GM21576 (cell line): Measurements from ENCODE around the gene OR2T29.
A peak's percentile ranks its signal among the peaks of the same experiment; 100 is the strongest.
"Not testable (repeated sequence)": the region's sequence is repeated elsewhere in the genome, so short reads cannot be mapped to it uniquely, and the experiment has no call there.

Source experiments
- ATAC-seq: cut with Tn5 transposase; IDR thresholded peaks from one replicate; pipeline ENCODE4 v1.9.1; 2021; ENCODE audit warnings: mild to moderate bottlenecking, moderate library complexity; ENCODE audit not compliant: unreplicated experiment

Gene OR2T29, protein sequence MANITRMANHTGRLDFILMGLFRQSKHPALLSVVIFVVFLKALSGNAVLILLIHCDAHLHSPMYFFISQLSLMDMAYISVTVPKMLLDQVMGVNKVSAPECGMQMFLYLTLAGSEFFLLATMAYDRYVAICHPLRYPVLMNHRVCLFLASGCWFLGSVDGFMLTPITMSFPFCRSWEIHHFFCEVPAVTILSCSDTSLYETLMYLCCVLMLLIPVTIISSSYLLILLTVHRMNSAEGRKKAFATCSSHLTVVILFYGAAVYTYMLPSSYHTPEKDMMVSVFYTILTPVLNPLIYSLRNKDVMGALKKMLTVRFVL

DNA sequence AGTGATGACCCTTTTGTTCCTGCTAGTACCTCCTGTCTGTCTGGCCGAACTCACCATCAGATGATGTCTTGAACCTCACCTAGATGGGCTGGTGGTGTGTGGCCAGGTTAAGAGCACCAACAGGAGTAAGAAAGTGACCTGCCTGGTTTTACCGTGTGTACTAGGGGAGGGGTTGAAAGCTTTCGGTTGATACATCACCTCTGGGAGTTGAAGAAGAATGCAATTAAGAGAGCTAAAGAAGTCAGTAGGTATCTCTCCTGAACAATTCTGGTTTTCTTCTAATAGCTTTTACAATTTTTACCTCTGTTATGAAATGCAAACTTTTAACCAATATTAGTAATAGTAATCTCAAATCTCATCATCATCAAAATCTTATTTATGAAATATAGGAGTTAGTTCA is at the start of gene OR2T29:
Gene OR2T29 (minus strand): TSS at position 101 of the 400 bp plus-strand sequence. CDS start 3,281 bp downstream, outside the sequence.
- ATAC-seq = not testable (repeated sequence)

DNA sequence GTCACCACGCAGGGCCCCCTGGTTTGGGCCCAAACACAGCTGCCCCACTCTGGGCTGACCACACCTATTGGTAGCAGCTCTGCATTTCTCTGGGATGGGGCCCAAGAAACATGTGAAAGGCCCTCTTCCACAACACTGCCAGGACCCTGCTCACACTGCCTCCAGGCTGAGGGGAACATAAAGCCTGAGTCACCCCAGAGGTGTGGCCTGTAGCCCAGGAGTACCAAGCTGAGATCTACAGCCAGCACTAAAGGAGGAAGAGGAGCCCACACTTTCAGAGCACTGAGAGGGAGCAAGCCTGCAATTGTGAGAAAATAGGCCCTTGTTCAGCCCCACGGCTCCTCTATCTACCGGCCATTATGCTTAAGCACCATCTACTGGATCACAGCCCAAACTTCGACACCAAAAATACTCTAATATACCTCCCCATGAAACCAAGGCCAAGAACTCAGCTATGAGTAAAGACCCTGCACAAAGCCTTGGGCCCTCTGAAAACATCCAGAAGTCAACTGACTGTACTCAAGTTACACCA is 49.4 kb upstream of the OR2T29 start:
- ATAC-seq = no peak

DNA sequence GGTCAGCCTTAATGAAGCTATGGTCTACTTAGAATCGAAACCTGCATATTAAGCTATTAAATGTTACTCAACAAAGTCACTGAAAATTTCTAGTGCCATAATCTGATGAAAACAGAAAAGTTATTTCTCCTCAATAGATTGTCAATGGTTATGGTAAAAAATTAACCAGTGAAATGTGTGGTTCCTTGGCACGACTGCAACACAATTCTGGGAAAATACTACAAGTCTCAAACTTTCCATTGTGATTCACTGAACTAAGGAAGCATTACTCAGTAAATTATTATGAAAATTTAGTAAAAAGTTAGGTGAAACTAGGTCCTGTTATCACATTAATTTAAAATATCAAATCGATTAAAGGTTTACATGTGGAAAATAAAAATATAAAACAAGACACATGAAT is 47.7 kb upstream of the OR2T29 start:
- no peak for ATAC-seq

DNA sequence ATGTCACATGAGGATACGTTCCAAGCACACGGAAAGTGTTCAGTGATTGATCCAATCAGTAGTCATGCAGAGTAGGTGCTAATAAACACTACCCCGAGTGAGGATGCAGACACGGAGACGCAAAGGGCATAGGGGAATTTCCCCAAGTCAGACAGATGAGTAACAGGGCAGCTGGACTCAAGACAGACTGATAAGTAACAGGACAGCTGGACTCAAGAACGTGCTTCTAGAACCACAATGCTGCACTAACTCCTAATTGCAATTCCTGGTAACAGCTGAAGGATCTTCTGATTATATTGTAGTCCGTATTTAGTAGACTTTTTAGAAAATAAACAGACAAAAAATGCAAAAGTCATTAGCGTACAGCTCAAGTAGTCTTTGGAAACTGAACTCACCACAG is 36.8 kb upstream of the OR2T29 start:
- no peak for ATAC-seq

DNA sequence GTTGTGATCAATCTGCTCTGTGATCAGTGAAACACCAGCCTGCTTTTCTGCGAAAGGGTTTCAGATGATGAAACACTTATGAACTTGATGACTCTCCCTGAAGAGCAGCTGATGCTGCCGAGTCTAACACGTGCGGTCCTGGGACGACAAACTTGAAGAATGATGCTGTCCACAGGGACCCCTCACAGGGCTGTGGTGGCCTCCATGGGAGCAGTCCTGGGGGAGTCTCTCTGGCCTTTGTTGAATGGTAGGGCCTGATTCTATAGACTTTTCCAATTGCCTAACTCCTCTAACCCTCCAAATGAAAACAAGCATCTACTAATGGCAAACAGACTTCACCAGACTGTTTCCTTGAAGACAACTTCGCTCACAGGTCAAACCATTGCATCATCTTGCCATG is 35.0 kb upstream of the OR2T29 start, which contains the start of gene OR2T10:
Gene OR2T10 (minus strand): TSS at position 112 of the 400 bp plus-strand sequence. CDS start 3,932 bp downstream, outside the sequence.
- ATAC-seq = no peak

DNA sequence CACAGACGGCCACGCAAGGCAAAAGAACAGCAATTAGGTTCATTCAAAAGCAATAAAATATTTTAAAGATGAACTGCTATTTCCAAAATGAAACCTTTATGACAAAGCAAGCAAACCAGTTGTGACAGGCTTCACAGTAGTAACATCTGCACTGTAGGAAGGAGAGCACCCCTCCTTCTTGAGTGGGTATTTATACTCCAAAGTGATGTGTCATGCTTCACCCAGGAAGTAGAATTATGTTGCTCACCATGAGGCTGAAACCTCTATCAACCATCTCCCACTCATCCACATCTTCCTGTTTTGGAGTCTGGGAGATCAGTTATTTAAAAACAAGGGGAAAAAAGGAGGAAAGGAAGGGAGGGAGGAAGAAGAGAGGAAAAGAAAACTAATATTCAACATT is 34.0 kb upstream of the OR2T29 start:
- no peak for ATAC-seq

DNA sequence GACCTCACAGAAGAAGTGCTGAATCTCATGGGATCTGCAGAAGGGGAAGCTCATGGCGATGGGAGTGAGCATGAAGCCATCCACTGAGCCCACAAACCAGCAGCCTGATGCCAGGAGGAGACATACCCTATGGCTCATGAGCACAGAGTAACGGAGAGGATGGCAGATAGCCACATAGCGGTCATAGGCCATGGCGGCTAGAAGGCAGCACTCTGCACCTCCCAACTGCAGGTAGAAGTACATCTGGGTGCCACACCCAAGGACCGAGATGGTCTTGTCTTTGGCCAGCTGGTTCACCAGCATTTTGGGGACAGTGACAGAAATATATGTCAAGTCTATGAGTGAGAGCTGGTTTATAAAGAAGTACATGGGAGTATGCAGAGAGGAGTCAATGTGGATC is 30.7 kb upstream of the OR2T29 start:
- ATAC-seq = no peak

DNA sequence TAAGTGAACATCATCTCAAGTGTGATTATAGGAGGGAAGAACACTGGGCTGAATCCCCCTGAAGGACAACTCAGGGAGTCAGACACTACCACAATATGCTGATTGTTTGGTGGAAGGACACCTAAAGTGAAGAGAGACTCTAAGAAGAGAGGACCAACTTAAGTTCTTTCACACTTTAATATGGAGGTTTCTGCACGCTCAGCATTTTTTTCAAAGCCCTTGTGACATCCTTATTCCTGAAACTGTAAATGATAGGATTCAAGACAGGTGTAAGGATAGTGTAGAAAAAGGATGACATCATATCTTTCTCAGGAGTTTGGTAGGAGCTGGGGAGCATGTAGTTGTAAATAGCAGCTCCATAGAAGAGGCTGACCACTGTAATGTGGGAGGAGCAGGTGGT is 30.1 kb upstream of the OR2T29 start:
- no peak for ATAC-seq

DNA sequence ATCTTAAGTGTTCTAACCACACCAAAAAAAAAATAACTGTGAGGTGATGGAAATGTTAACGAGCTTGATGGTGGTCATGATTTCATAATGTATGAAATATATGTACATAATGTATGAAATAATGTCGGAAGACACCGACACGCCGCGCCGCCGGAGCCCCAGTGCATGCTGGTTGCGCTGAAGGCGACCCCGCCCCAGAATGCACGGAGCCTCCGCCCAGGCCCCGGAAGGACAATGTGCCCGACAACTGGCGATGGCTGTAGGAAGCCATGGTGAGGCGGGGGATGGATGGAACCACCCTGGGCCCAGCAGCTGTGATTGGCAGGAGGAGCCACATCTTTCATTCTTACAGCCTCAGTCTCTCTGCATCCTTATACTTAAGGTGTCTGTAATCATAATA is 27.5 kb upstream of the OR2T29 start:
- no peak for ATAC-seq

DNA sequence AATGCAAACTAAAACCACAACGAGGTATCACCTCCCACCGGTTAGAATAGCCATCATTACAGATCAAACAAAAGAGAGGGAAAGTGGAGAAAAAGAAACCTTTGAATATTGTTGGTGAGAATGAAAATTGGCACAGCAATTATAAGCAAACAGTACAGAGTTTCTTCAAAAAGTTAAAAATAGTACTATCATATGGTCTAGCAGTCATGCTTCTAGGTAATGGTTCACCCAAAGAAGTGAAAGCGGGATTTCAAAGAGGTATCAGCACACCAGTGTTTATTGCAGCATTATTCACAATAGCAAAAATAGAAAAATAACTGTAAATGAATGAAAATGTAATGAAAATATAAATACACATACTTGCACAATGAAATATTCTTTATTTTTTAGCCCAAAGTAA is 26.8 kb upstream of the OR2T29 start:
- no peak for ATAC-seq

DNA sequence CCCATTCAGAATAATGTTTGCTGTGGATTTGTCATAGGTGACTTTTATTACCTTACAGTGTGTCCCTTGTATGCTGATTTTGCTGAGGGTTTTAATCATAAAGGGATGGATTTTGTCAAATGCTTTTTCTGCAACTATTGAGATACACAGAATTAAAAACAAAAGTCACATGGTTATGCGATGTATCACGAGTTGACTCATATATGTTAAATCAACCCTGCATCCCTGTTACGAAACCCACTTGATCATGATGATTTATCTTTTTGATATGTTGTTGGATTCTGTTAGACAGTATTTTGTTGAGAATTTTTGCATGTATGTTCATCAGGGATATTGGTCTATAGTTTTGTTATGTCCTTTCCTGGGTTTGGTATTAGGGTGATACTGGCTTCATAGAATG is 22.7 kb upstream of the OR2T29 start:
- no peak for ATAC-seq

DNA sequence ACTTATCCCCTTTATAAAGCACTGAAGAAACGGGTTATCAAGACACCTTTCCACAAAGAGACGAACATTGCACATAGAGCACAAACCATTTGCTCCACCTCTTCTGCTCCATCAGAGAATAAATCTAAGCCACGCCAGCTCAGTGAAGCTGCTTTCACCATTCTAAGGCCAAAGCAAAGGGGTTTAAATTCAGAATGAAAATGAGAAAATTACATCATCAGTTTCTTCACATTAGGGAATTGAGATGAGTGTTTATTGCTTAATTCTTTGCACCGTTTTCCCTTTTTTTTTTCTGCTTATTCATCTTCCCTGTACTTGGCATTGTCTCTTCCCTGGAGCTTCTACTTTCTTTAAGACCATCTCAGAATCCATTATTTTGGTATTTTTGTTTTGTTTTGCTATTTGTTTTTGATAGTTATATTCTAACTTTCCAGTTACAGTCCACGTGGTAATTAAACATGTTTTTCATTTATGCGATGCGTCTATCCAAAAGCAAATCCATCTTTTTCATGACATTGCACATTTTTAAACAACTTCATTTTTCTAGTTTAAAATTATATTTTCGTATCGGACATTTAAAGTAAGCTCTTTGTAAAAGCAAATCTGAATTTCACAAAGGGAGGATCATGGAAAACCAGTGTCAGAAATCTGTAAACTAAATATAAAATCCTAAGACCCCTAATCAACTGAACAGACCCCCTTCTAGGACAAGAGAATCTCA is 13.8 kb upstream of the OR2T29 start:
- no peak for ATAC-seq

DNA sequence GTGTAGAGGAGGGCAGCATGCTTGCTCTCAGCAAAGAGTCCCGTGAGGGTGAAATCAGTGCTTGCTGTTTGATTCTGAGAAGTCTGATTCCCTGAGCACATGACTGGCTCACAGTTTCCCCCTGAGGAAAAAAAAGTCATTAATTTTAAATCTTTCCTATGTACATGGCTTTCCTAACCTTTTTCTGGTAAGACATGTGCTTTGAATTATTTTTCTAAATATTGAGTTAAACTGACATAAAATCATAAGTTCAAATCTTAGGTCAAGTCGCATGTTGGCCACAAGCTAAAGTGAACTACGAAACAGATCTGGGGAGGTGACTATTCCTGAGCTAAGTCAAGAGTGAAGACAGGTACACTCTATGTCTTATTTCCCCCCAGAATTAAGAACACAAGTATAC is 12.1 kb upstream of the OR2T29 start, which contains the start of gene OR2T34:
Gene OR2T34 (minus strand): TSS at position 101 of the 400 bp plus-strand sequence. CDS start 0 bp downstream, at position 101.
- not testable (repeated sequence) for ATAC-seq

DNA sequence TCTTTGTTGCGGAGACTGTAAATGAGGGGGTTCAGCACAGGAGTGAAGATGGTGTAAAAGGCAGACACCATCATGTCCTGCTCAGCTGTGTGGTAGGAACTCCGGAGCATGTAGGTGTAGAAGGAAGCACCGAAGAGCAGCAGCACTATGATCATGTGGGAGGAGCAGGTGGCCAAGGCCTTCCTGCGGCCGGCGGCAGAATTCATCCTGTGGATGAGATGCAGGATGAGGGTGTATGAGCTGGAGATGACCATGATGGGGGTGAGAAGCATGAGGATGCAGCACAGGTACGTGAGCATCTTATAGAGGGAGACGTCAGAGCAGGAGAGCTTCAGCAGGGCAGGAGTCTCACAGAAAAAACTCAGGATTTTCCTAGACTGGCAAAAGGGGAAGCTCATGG is 11.3 kb upstream of the OR2T29 start:
- not testable (repeated sequence) for ATAC-seq

DNA sequence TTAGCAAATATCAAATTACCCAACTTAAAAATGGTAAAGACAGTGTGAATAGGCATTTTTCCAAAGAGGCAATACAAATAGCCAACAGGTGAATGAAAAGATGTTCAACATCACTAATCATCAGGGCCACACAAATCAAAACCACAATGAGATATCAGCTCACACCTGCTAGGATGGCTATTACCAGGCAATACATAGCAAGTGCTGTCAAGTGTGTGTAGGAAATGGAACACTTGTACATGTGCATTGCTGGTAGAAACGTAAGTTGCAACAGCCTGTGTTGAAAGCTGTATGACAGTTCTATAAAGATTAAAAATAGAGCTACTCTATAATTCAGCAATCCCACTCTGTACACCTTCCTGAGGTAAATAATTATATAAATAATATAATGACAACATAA is 9.5 kb upstream of the OR2T29 start:
- peak; percentile 87 for ATAC-seq

DNA sequence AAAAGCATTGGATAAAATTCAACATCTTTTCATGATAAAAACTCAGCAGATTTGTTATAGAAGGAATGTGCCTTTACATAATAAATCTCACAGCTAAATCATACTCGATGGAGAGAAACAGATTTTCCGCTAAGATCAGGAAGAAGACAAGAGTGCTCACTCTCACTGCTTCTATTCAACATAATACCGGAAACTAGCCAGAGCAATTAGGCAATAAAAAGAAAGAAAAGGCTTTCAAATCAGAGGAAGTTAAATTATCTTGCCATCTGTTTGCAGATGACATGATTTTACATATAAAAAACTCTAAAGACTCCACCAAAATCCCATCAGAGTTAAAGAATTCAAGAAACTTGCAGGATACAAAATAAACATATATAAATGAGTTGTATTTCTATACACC is 8.2 kb upstream of the OR2T29 start:
- ATAC-seq = not testable (repeated sequence)

DNA sequence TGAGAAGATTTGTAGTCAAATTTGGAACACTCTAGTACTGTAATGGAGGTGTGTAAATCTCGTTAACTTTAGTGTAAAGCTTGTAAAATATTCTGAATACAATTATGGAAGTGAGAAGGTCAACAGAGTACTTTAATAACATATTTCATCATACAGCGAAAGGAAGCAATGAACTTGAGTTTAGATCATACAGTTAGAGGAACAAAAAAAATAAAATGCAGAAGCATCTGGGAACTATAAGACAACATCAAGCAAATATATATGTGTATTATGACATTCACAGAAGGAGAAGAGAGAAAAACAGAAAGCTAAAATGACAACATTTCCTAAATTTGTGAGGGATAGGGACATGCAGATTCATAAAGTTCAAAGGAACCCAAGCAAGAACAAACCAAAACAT is 6.5 kb upstream of the OR2T29 start:
- not testable (repeated sequence) for ATAC-seq

DNA sequence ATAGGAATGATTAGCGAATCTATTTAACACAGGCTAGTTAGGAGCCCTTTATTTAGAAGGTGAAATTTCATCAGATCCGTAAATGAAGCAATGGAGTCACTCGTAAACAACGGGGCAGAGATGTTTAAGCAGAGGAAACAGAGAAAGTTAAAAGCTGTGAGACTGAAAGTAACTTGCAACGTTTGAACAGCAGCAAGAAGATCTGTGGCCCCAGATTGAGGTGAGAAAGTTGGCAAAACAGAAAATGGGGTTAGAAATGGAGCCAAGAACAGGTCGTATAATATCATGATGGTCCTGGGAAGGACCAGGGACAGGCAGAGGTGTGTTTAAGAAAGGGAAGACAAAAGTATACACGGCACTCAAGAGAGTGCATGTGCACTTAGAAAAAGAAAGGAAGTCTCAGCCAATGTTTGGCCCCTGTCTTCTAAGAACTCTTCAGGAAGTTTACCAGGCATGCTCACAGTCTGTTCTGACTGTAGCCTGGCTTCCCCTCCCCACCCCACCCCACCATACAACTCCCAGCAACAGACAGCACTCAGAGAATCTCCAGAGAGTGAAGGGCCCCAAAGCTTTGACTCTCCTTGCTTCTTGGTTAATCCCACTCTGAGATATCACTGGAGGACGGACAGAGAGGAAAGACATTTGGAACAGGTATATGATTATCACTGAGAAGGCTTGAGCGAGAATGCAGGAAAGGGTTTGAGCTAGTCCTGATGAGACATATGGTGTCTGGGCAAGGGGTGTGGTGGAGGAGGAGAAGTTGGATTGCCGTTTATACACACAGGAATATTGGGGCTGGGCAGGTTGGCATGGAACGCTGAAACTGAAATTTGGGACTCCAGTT is 3.2 kb upstream of the OR2T29 start:
- peak; percentile 71 for ATAC-seq

DNA sequence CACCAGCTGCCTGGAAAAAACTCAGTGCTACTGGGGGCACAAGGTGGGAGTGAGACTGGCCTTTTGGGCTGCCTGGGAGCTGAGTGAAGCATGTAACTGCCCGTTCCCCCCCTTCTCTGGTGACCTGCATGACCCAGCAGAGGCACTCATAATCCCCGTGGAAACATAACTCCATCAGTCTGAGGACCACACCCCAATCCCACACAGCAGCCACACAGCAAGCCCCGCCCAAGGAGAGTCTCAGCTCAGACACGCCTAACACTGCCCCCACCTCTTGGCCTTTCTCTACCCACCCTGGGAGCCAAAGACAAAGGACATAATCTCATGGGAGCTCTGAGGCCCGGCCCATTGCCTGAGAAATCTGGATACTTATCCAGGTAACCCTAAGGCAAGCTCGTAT is 11.5 kb downstream of the OR2T29 start:
- ATAC-seq = not testable (repeated sequence)

DNA sequence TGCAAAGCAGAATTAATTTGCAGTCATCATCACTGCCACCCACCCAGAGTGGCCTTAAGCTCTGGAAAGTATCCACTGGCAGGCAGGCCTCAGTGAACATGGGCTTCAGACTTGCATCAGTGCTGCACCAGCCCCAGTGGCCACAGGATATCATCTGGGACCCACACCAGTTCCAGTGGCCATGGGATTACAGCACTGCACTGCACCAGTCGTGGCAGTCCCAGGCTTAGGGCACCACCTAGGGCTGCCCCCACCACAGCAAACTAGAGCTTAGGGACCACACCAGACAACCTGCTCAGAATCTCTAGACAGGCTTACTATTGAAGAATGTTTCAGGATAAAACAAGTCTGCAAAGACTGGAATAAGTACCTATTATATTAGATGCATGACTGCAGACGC is 15.2 kb downstream of the OR2T29 start:
- ATAC-seq = not testable (repeated sequence)

DNA sequence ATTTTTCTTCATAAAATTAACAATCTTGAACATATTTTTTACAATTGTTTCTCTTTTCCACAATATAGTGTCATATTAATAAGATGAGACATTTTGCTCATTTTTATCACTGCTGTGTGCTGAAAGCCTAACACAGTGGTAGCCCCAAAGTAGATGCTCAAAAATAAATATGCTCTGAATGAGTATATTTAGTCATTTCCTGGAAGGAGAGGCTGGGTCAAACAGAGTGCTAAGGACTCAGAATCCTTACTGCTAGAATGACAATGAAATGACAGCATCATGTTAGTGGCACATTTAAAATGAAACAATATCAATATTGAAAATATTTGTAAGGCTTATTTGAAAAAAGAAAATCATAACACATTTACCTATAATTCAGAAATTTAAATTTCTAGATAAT is 25.1 kb downstream of the OR2T29 start:
- not testable (repeated sequence) for ATAC-seq
